Choroid plexus epithelial cell (primary cell): ENCODE measurements around the gene TMEM143.

ENCODE experiments used
- DNase-seq: peaks from one replicate; pipeline ENCODE4 v3.0.0-alpha.2; 2010; ENCODE audit warnings: low read depth
- H3K4me3 ChIP-seq: 2 replicates; pipeline ENCODE4 v1.5.1; 2011; ENCODE audit warnings: low read depth, mild to moderate bottlenecking, control low read depth, low read length, moderate library complexity
- TF ChIP-seq, protein P1 (sequence below): conservative IDR thresholded peaks from 2 replicates; pipeline ENCODE4 v1.5.1; 2011; ENCODE audit warnings: low read depth, mild to moderate bottlenecking, control low read depth, inconsistent platforms, low read length, moderate library complexity

The TMEM143 gene

DNA sequence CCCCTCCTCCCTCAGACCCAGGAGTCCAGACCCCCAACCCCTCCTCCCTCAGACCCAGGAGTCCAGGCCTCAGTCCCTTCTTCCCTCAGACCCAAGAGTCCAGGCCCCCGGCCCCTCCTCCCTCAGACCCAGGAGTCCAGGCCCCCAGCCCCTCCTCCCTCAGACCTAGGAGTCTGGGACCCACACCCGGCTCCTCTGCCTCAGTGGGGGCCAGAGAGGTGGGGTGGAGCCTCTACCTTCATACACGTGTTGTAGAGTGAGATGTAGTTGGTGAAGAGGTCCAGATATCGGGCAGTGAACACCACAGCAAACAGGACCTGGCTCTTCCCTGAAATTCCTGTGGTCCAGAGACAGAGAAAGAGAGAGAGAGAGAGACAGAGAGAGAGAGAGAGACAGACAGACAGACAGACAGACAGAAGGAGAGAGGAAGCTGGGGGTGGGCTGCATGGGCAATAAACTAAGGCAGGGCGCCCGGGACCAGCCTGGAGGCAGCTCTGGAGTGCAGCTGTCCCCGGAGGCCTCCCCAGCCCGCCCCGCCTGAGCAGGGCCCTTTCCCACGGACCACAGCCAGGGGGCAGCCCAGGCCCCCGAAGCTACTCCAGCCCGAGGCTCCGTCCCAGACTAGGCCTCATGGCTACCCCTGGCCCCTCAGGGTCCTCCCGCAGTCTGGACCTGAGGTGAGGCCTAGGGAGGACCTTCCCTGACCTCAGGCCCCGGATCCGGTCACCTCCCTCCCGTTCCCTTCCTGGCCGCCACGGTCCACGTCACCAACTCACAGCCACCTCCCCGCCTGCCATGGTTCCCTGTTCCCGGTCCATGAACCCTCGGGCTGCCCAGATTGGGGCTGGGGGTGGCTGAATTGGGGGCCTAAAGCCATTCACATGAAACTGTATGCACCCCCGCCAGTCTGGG, 26.7 kb upstream of the TMEM143 start:
- H3K4me3 ChIP-seq, result peak overlapping the region; percentile 96
- peak; percentile 72 for DNase-seq
- TF ChIP-seq, protein P1, sequence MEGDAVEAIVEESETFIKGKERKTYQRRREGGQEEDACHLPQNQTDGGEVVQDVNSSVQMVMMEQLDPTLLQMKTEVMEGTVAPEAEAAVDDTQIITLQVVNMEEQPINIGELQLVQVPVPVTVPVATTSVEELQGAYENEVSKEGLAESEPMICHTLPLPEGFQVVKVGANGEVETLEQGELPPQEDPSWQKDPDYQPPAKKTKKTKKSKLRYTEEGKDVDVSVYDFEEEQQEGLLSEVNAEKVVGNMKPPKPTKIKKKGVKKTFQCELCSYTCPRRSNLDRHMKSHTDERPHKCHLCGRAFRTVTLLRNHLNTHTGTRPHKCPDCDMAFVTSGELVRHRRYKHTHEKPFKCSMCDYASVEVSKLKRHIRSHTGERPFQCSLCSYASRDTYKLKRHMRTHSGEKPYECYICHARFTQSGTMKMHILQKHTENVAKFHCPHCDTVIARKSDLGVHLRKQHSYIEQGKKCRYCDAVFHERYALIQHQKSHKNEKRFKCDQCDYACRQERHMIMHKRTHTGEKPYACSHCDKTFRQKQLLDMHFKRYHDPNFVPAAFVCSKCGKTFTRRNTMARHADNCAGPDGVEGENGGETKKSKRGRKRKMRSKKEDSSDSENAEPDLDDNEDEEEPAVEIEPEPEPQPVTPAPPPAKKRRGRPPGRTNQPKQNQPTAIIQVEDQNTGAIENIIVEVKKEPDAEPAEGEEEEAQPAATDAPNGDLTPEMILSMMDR, result peak; percentile 82

DNA sequence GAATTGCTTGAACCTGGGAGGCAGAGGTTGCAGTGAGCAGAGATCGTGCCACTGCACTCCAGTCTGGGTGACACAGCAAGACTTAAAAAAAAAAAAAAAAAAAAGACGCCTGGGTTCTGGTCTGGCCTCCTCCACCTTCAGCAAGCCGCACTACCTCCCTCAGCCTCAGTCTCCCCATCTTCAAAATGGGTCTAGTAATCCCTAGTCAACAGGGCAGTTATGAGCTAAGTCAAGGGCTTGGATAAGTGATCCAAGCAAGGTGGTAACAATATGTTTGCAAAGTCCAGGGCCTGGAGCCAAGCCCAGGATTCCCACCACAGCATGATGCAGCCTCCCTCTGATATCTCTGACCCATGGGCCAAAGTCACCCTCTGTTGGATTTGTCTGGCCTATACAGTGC, 23.2 kb upstream of the TMEM143 start:
- no peak for DNase-seq
- TF ChIP-seq, protein P1, result no peak
- no peak overlapping the region for H3K4me3 ChIP-seq

DNA sequence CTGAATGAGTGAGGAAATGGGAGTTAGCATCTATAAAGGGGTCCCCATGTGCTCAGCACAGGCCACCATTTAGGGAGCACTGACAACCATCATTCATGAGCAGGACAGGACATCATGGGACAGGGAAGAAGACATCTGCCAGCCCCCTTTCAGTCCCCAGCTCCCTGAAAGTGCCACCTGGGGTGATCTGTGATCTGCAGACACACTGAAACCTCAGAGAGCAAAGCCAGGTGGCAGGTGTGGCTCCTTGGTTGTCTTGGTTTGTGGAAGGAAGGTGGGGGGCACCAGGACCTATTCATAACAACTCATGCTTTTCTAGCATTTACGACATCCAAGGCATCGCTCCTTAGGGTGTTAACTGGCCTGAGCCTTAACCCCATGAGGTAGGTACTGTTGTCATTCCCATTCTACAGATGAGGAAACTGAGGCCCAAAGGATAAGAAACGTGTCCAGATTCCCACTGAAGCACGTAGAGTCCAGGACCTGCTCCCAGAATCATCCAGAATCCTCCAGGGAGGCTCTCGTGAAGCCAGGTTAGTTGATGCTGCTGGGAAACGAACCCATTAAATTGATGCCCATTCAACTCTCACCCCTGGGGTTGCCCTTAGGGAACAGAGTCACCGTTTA, 21.8 kb upstream of the TMEM143 start:
- no peak for DNase-seq
- H3K4me3 ChIP-seq, result no peak overlapping the region
- TF ChIP-seq, protein P1, result no peak

DNA sequence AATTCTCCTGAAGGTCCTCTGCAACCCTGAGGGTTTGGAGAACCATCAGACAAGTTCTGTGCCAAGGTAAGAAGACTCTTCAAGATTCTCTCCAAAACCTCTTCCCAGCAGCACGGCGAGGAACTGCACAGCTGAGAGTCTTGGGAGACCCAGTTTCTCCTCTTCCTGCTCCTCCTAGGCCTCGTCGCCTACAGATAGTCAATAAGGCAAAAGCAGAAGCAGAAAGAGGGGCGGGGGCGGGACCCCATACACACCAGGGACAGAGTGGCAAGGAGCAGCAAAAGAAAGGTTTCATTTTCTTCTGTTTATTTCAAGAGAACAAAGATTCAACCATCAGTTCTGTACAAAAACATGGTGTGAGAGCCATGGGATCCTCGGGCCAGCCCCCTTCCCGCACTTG, 18.5 kb upstream of the TMEM143 start:
- TF ChIP-seq, protein P1, result no peak
- H3K4me3 ChIP-seq, result no peak overlapping the region
- DNase-seq, result no peak

DNA sequence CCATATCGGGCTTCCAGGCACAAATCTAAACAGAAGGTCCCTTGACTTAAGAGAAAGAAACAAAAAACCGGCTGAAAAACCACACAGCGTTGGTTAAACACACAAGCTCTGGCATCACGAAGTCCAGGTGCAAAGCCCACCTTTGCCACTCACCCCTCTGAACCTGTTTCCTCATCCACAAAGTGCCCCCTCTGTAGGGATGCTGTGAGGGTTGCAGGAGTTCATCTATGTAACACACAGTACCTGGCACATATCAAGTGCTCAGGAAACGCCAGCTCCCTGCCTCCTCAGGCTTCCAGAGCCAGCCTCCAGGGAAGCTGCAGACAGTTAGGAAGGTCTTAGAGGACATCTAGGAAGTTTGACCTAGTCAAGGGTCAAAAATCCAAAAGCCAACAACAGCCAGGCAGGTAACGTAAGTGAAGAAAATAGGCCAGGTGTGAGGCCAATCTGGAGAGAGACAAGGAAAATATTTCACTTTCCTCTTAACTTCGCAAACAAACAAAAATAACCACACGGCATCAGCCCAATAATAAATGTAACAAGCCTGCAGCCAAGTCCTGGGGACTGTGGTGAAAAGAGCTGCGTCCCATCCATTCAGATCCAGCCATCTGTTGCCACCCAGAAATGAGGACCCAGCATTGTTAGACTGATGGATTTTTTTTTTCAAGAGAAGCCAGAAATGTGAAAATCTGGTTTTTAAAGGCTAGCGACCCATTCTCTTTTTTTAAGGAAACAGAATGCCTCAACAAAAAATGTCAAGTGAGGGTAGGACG, 17.6 kb upstream of the TMEM143 start:
- TF ChIP-seq, protein P1, result no peak
- H3K4me3 ChIP-seq, result no peak overlapping the region

DNA sequence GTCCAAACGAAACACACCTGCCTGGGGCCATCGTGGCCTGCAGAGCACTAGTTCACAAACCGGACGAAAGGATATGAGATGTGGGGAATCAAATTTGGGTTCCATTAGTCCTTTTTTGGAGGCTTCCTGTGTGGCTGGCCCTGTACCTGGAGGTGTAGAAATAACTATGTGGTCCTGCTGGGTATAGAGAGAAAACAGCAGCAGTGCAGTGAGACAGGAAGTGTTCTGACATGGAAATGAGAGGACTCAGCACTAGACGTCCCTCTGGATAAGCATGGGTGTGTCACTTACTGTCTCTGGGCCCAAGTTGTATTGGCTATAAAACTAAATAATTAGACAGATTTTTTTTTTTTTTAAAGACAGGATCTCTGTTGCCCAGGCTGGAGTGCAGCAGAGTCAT, 15.3 kb upstream of the TMEM143 start:
- TF ChIP-seq, protein P1, result no peak
- DNase-seq, result no peak
- H3K4me3 ChIP-seq, result no peak overlapping the region

More for the DNA sequence above, 17.6 kb upstream of the TMEM143 start:
- DNase-seq, result no peak
